PFSK-1 (cell line): ENCODE measurements around the gene LIPG.

Source experiments
- FOXP2 ChIP-seq: optimal IDR thresholded peaks from 2 replicates; pipeline ENCODE3; 2011; ENCODE audit warnings: borderline replicate concordance, control low read depth, inconsistent platforms; ENCODE audit not compliant: insufficient read depth; ENCODE audit errors: extremely low read length, extremely low read depth
- POLR2AphosphoS5 ChIP-seq: IDR thresholded peaks from 2 replicates; pipeline ENCODE4 v1.6.1; 2012; ENCODE audit warnings: low read depth, mild to moderate bottlenecking, control low read depth, low read length, moderate library complexity
- SIN3A ChIP-seq: IDR thresholded peaks from 2 replicates; pipeline ENCODE4 v1.6.1; 2012; ENCODE audit warnings: mild to moderate bottlenecking, low read length, moderate library complexity, borderline replicate concordance; ENCODE audit not compliant: insufficient read depth
- TAF1 ChIP-seq: IDR thresholded peaks from 2 replicates; pipeline ENCODE4 v1.6.1; 2012; ENCODE audit warnings: low read length, control low read depth, borderline replicate concordance; ENCODE audit not compliant: insufficient read depth
- TF ChIP-seq, protein P1 (sequence below), 2 experiments: IDR thresholded peaks; 2 replicates each; pipeline versions ENCODE4 v1.6.1 to v1.8.0; 2011 to 2012; ENCODE audit warnings: low read depth in 2 of 2, low read length in 2 of 2, control low read depth in 1 of 2, inconsistent platforms in 1 of 2, mild to moderate bottlenecking in 1 of 2, moderate library complexity in 1 of 2; ENCODE audit not compliant: insufficient read depth in 1 of 2

The LIPG gene

DNA sequence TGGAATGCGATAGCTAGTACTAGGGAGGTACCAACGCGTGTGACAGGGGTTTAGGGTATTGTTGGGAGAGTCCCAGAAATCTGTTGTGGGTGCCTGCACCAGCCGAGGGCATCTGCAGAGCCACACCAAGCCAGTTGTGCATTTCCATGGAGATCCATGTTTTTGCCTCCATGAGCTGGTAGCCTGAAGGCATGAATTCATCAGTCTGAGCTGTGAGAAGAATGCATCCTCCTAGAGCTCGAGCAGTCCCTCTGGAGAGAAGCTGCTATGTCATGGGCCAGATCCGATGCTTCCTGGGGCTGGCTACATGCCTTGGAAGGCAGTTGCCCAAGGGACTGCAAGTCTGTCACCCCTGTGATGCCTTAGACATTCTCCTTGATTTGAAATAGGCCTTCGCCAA is 57.9 kb downstream of the LIPG start:
- TF ChIP-seq TAF1, result no peak
- no peak for TF ChIP-seq FOXP2
- TF ChIP-seq SIN3A, result no peak

DNA sequence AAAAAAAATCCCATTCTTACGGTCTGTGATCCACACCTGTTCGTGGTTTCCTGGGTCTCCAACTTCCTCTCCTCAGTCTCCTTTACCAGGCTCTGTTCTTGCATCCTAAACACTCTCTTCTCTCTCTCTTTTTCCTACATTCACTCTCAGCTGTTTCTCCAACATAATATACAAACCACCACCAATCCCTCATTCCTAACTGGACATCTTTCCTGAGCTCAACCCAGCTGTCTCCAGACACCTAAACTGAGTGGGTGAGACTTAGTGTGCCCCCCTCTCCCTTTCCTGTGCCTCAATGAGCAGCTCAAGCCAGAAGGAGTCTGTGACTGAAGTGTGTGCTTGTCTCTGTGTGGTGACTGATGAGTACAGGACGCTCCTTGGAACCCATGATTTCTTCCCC is 59.4 kb downstream of the LIPG start:
- TF ChIP-seq TAF1, result no peak
- TF ChIP-seq, protein P1, sequence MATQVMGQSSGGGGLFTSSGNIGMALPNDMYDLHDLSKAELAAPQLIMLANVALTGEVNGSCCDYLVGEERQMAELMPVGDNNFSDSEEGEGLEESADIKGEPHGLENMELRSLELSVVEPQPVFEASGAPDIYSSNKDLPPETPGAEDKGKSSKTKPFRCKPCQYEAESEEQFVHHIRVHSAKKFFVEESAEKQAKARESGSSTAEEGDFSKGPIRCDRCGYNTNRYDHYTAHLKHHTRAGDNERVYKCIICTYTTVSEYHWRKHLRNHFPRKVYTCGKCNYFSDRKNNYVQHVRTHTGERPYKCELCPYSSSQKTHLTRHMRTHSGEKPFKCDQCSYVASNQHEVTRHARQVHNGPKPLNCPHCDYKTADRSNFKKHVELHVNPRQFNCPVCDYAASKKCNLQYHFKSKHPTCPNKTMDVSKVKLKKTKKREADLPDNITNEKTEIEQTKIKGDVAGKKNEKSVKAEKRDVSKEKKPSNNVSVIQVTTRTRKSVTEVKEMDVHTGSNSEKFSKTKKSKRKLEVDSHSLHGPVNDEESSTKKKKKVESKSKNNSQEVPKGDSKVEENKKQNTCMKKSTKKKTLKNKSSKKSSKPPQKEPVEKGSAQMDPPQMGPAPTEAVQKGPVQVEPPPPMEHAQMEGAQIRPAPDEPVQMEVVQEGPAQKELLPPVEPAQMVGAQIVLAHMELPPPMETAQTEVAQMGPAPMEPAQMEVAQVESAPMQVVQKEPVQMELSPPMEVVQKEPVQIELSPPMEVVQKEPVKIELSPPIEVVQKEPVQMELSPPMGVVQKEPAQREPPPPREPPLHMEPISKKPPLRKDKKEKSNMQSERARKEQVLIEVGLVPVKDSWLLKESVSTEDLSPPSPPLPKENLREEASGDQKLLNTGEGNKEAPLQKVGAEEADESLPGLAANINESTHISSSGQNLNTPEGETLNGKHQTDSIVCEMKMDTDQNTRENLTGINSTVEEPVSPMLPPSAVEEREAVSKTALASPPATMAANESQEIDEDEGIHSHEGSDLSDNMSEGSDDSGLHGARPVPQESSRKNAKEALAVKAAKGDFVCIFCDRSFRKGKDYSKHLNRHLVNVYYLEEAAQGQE (IDR thresholded peaks at IDR 0.05; ENCODE audit: insufficient read depth in 1 of 2, low read depth in 2 of 2, low read length in 2 of 2), result no peak
- no peak for TF ChIP-seq FOXP2
- no peak for TF ChIP-seq POLR2AphosphoS5
- no peak for TF ChIP-seq SIN3A

DNA sequence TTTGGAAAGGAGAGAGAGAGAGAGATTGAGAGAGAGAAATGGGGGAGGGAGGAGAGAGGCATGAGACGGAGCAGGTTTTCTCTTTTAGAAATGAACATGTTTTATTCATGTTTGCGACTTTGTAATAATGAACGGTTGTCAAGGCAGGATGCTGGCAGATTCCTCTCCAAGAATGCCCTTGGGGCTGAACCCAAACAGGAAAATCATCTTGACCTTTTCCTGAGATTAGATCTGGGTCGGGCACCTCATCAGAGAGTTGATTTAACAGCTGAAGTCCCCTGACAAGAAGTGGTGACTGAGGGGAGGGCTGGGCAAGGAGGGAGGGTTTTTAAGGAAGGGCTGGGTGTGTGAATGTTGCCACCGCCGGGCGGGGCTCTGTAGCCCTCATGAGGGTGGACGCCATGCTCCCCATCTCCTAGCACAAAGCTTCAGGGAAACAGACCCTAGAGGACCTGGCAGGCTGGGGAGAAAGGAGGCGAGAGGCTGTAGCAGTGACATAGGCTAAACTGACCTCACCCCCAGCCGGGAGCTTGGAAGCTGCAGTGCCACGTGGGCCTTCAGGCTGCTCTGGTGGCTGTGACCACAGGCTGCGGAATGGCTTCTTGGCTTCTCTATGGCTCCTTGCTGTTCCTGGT is 60.0 kb downstream of the LIPG start:
- no peak for TF ChIP-seq FOXP2
- no peak for TF ChIP-seq POLR2AphosphoS5
- TF ChIP-seq, protein P1 (IDR thresholded peaks at IDR 0.05; ENCODE audit: insufficient read depth in 1 of 2, low read depth in 2 of 2, low read length in 2 of 2), result no peak
- no peak for TF ChIP-seq TAF1
- no peak for TF ChIP-seq SIN3A

DNA sequence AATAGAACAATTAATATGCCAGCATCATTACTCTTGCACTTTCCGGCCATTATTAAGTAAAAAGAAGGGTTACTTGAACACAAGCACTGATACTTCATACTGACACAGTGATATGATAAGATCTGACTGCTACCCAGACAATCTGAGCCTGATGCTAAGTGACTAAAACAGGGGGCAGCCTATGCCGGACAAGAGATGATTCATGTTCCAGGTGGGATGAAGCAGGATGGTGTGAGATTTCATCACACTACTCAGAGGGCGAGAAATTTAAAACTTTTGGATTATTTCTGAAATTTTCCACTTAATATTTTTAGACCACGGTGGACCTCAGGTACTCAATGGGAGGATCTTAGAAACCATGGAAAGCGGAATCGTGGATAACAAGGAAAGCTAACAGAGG is 61.7 kb downstream of the LIPG start:
- TF ChIP-seq, protein P1 (IDR thresholded peaks at IDR 0.05; ENCODE audit: insufficient read depth in 1 of 2, low read depth in 2 of 2, low read length in 2 of 2), result no peak
- TF ChIP-seq SIN3A (no peak), POLR2AphosphoS5 (no peak), FOXP2 (no peak), TAF1 (no peak)

DNA sequence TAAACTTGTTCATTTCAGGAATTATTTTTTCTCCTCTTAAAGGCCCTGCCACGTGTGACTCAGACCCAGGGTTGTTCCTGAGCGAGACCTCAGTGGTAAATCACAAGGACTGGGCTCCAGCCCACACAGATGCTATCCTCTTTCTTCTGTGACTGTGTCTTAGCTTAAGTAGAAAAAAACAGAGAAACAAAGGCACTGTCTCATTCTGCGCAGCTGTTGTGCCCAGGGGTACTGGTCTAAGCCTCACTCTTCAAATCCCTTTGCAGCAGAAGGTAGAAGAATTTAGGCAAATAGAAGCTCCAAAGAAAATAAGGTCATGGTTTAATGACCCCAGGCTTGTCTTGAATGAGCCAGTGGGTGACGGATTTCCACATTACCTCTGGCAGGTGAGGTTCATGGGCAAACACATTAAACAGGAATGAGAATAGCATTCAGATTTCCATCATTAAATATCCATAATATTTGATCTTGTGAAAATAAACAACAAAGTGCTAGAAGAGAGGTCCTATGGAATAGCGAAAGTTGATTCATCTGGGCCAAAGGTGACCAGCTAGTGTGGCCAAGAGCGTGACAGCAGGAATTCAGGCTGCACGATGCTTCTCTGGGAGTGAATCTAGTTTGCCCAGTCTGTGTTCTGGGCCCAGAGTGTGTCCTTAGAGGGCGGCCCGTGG is 63.3 kb downstream of the LIPG start:
- TF ChIP-seq SIN3A, result no peak
- no peak for TF ChIP-seq TAF1
- TF ChIP-seq FOXP2, result no peak
- TF ChIP-seq POLR2AphosphoS5, result no peak
- TF ChIP-seq, protein P1 (IDR thresholded peaks at IDR 0.05; ENCODE audit: insufficient read depth in 1 of 2, low read depth in 2 of 2, low read length in 2 of 2), result no peak
